GM23248 (cell line): ENCODE results near the gene LINGO4.

Experiments
- EZH2 ChIP-seq: fragments of 200-600 bp; sonication (generic); IDR thresholded peaks from 2 replicates; pipeline ENCODE4 v1.6.1; 2018; ENCODE audit warnings: antibody characterized with exemption, mild to moderate bottlenecking; ENCODE audit not compliant: insufficient read depth, poor library complexity, severe bottlenecking
- EZH2phosphoT487 ChIP-seq: fragments of 200-600 bp; sonication (generic); IDR thresholded peaks from 2 replicates; pipeline ENCODE4 v1.6.1; 2018; ENCODE audit warnings: antibody characterized with exemption, moderate library complexity, mild to moderate bottlenecking, low read depth; ENCODE audit not compliant: insufficient read depth

GRCh38 chr1:151817353-151817730 is 12.1 kb upstream of the LINGO4 start:
- TF ChIP-seq EZH2phosphoT487 (no peak), EZH2 (no peak)
